ENCODE results near the gene CDYL.

CDYL gene

GRCh38 chr6:4885341-4885933 is 109.2 kb downstream of the CDYL start:
- DNase-seq = no peak

GRCh38 chr6:4888841-4889240 is 112.6 kb downstream of the CDYL start:
- no peak for DNase-seq

- DNase-seq = no peak
These were observed 113.5 kb downstream of the CDYL start for GRCh38 chr6:4889701-4890100.

GRCh38 chr6:4890191-4890590 is 114.0 kb downstream of the CDYL start:
- DNase-seq = no peak

- no peak for DNase-seq
These were observed 114.4 kb downstream of the CDYL start for GRCh38 chr6:4890627-4891026.

GRCh38 chr6:4891141-4891540 is 114.9 kb downstream of the CDYL start:
- DNase-seq = no peak

GRCh38 chr6:4892785-4893485 is 116.7 kb downstream of the CDYL start:
- DNase-seq = no peak

- no peak for DNase-seq
These were observed 117.8 kb downstream of the CDYL start for GRCh38 chr6:4894049-4894448.

- no peak for DNase-seq
These were observed 119.8 kb downstream of the CDYL start for GRCh38 chr6:4895971-4896370.

- DNase-seq = no peak
These were observed 120.2 kb downstream of the CDYL start for GRCh38 chr6:4896401-4896800.

- no peak for DNase-seq
These were observed 123.2 kb downstream of the CDYL start for GRCh38 chr6:4899249-4900034.

GRCh38 chr6:4901386-4902061 is 125.3 kb downstream of the CDYL start:
- DNase-seq = no peak

GRCh38 chr6:4902363-4902762 is 126.2 kb downstream of the CDYL start:
- no peak for DNase-seq

- DNase-seq = no peak
These were observed 126.9 kb downstream of the CDYL start for GRCh38 chr6:4903121-4903520.

- no peak for DNase-seq
These were observed 127.7 kb downstream of the CDYL start for GRCh38 chr6:4903751-4904370.

- DNase-seq = no peak
These were observed 128.3 kb downstream of the CDYL start for GRCh38 chr6:4904461-4905025.

GRCh38 chr6:4905826-4906225 is 129.6 kb downstream of the CDYL start:
- DNase-seq = no peak

GRCh38 chr6:4906293-4907276 is 130.4 kb downstream of the CDYL start:
- no peak for DNase-seq

GRCh38 chr6:4907602-4908001 is 131.4 kb downstream of the CDYL start:
- no peak for DNase-seq

- DNase-seq = no peak
These were observed 131.9 kb downstream of the CDYL start for GRCh38 chr6:4908062-4908461.

- no peak for DNase-seq
These were observed 133.0 kb downstream of the CDYL start for GRCh38 chr6:4909063-4909706.
